ENCODE results near the gene SNX17.

- TF ChIP-seq, protein P1, sequence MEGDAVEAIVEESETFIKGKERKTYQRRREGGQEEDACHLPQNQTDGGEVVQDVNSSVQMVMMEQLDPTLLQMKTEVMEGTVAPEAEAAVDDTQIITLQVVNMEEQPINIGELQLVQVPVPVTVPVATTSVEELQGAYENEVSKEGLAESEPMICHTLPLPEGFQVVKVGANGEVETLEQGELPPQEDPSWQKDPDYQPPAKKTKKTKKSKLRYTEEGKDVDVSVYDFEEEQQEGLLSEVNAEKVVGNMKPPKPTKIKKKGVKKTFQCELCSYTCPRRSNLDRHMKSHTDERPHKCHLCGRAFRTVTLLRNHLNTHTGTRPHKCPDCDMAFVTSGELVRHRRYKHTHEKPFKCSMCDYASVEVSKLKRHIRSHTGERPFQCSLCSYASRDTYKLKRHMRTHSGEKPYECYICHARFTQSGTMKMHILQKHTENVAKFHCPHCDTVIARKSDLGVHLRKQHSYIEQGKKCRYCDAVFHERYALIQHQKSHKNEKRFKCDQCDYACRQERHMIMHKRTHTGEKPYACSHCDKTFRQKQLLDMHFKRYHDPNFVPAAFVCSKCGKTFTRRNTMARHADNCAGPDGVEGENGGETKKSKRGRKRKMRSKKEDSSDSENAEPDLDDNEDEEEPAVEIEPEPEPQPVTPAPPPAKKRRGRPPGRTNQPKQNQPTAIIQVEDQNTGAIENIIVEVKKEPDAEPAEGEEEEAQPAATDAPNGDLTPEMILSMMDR (conservative IDR thresholded peaks at IDR 0.05), result no peak
- TF ChIP-seq EZH2 (IDR thresholded peaks at IDR 0.05; ENCODE audit: low read depth), result no peak
These were observed 18.4 kb upstream of the SNX17 start for GRCh38 chr2:27351802-27352598.
